A549 (cell line): ENCODE data around the gene DDX56. TPM values are rescaled to one million over a fixed set of nuclear protein-coding genes. Genes with fewer than 3 reads are reported as not detected.

Experiments
- BHLHE40 ChIP-seq: IDR thresholded peaks from 2 replicates; pipeline ENCODE4 v1.6.1; 2012; ENCODE audit warnings: low read depth, low read length, inconsistent platforms
- CBX2 ChIP-seq: fragments of 200-600 bp; sonication (generic); IDR thresholded peaks from 2 replicates; pipeline ENCODE4 v1.6.1; 2016; ENCODE audit warnings: low read depth, mild to moderate bottlenecking, borderline replicate concordance
- CBX8 ChIP-seq: fragments of 200-600 bp; sonication (generic); IDR thresholded peaks from 2 replicates; pipeline ENCODE4 v1.6.1; 2016
- CHD2 ChIP-seq: fragments of 150-350 bp; IDR thresholded peaks from 2 replicates; pipeline ENCODE4 v1.6.1; 2014; ENCODE audit warnings: low read length; ENCODE audit not compliant: partially characterized antibody
- CHD4 ChIP-seq: fragments of 200-600 bp; sonication (generic); IDR thresholded peaks from 2 replicates; pipeline ENCODE4 v1.6.1; 2016; ENCODE audit warnings: antibody characterized with exemption, mild to moderate bottlenecking, borderline replicate concordance
- CTCF ChIP-seq: fragments of >200 bp; sonication (Bioruptor Twin); formaldehyde crosslinking; IDR thresholded peaks from 3 replicates; pipeline ENCODE4 v1.5.1; 2016
- EHMT2 ChIP-seq: fragments of 200-600 bp; sonication (generic); IDR thresholded peaks from 2 replicates; pipeline ENCODE4 v1.6.1; 2016; ENCODE audit warnings: antibody characterized with exemption, low read depth, mild to moderate bottlenecking, moderate library complexity
- FOSB ChIP-seq: fragments of 250-450 bp; sonication (Bioruptor Pico); IDR thresholded peaks from 2 replicates; pipeline ENCODE4 v1.5.0; 2020; ENCODE audit warnings: mild to moderate bottlenecking, moderate library complexity
- FOSL2 ChIP-seq, 2 experiments: fragments of 450-650 bp in 1 of 2; fragments of >200 bp in 1 of 2; sonication (Bioruptor Twin) in 1 of 2; formaldehyde crosslinking; IDR thresholded peaks; 2 replicates each; pipeline versions ENCODE4 v1.5.0 to v1.6.1; 2016 to 2020; ENCODE audit warnings: mild to moderate bottlenecking in 1 of 2, moderate library complexity in 1 of 2
- HDAC2 ChIP-seq: fragments of 200-600 bp; sonication (generic); IDR thresholded peaks from 2 replicates; pipeline ENCODE4 v1.6.1; 2016
- HMGXB4 ChIP-seq: fragments of 250-450 bp; sonication (Bioruptor Pico); IDR thresholded peaks from 2 replicates; pipeline ENCODE4 v1.5.0; 2021; ENCODE audit warnings: mild to moderate bottlenecking, moderate library complexity, borderline replicate concordance
- HOXA7 ChIP-seq: fragments of 250-450 bp; sonication (Bioruptor Pico); IDR thresholded peaks from 2 replicates; pipeline ENCODE4 v1.5.0; 2020; ENCODE audit warnings: mild to moderate bottlenecking, moderate library complexity
- HOXB5 ChIP-seq: fragments of 250-450 bp; sonication (Bioruptor Pico); IDR thresholded peaks from 2 replicates; pipeline ENCODE4 v1.5.0; 2020; ENCODE audit warnings: mild to moderate bottlenecking, moderate library complexity
- JUN ChIP-seq, 2 experiments: fragments of >200 bp; sonication (Bioruptor Twin); formaldehyde crosslinking; IDR thresholded peaks; 2 replicates in 1 of 2; 3 replicates in 1 of 2; pipeline ENCODE4 v1.6.1; 2016 to 2017
- MAFK ChIP-seq: fragments of 450-650 bp; IDR thresholded peaks from 2 replicates; pipeline ENCODE4 v1.6.1; 2014; ENCODE audit not compliant: partially characterized antibody
- MAX ChIP-seq: IDR thresholded peaks from 2 replicates; pipeline ENCODE4 v1.6.1; 2012
- MAZ ChIP-seq: fragments of 150-350 bp; IDR thresholded peaks from 2 replicates; pipeline ENCODE4 v1.6.1; 2014; ENCODE audit warnings: antibody characterized with exemption, low read depth, low read length, borderline replicate concordance
- MYC ChIP-seq: IDR thresholded peaks from 2 replicates; pipeline ENCODE4 v1.6.1; 2012; ENCODE audit warnings: mild to moderate bottlenecking, inconsistent platforms, low read length, improper control_type of control experiment, borderline replicate concordance
- NFE2L2 ChIP-seq: fragments of 150-350 bp; conservative IDR thresholded peaks from 2 replicates; pipeline ENCODE4 v1.6.1; 2014; ENCODE audit warnings: low read length
- NPAS2 ChIP-seq: fragments of 250-450 bp; sonication (Bioruptor Pico); IDR thresholded peaks from 2 replicates; pipeline ENCODE4 v1.8.0; 2022; ENCODE audit warnings: mild to moderate bottlenecking, moderate library complexity, borderline replicate concordance
- NR3C1 ChIP-seq: fragments of >200 bp; sonication (Bioruptor Twin); formaldehyde crosslinking; IDR thresholded peaks from 3 replicates; pipeline ENCODE4 v1.6.1; 2017
- POLR2A ChIP-seq: IDR thresholded peaks from 2 replicates; pipeline ENCODE4 v1.6.1; 2012; ENCODE audit warnings: mild to moderate bottlenecking, low read length
- RAD21 ChIP-seq, 2 experiments: fragments of >200 bp in 1 of 2; sonication (Bioruptor Twin) in 1 of 2; formaldehyde crosslinking in 1 of 2; IDR thresholded peaks in 1 of 2; conservative IDR thresholded peaks in 1 of 2; 2 replicates in 1 of 2; 3 replicates in 1 of 2; pipeline ENCODE4 v1.6.1; 2012 to 2018; ENCODE audit warnings: inconsistent platforms in 1 of 2
- RCOR1 ChIP-seq: fragments of 150-350 bp; IDR thresholded peaks from 2 replicates; pipeline ENCODE4 v1.6.1; 2014; ENCODE audit warnings: antibody characterized with exemption, low read length, low read depth
- SMC3 ChIP-seq: fragments of >200 bp; sonication (Bioruptor Twin); formaldehyde crosslinking; IDR thresholded peaks from 3 replicates; pipeline ENCODE4 v1.6.1; 2018; ENCODE audit warnings: inconsistent platforms
- TP53 ChIP-seq: fragments of 250-450 bp; sonication (Bioruptor Pico); IDR thresholded peaks from 2 replicates; pipeline ENCODE4 v1.5.0; 2021; ENCODE audit warnings: mild to moderate bottlenecking, moderate library complexity
- ZC3H11A ChIP-seq: fragments of 450-650 bp; IDR thresholded peaks from 2 replicates; pipeline ENCODE4 v1.6.1; 2014; ENCODE audit warnings: antibody characterized with exemption, mild to moderate bottlenecking
- ZNF302 ChIP-seq: fragments of 250-450 bp; sonication (Bioruptor Pico); IDR thresholded peaks from 2 replicates; pipeline ENCODE4 v1.9.0; 2021; ENCODE audit warnings: inconsistent platforms, mild to moderate bottlenecking, moderate library complexity
- ZSCAN20 ChIP-seq: fragments of 250-450 bp; sonication (Bioruptor Pico); IDR thresholded peaks from 2 replicates; pipeline ENCODE4 v1.8.0; 2022; ENCODE audit warnings: mild to moderate bottlenecking, moderate library complexity
- polyA plus RNA-seq, 4 experiments: library from polyadenylated mRNA; depleted of rRNA in 3 of 4; stranded (reverse); fragments of >200 nt; fragmentation: RNase III in 1 of 4; extraction: RNeasy Plus Mini Kit Qiagen cat#74134 plus additional on column Dnase treatment in 1 of 4; gene quantifications; 2 replicates in 3 of 4; 3 replicates in 1 of 4; pipeline ENCODE4 v1.2.3, GENCODE V29; 2011 to 2017
- TF ChIP-seq, protein P1 (sequence below): fragments of 450-650 bp; IDR thresholded peaks from 2 replicates; pipeline ENCODE4 v1.6.1; 2014; ENCODE audit warnings: antibody characterized with exemption
- TF ChIP-seq, protein P2 (sequence below): fragments of >200 bp; sonication (Bioruptor Twin); formaldehyde crosslinking; IDR thresholded peaks from 2 replicates; pipeline ENCODE4 v1.6.1; 2016
- TF ChIP-seq, protein P3 (sequence below): IDR thresholded peaks from 2 replicates; pipeline ENCODE4 v1.6.1; 2012
- TF ChIP-seq, protein P4 (sequence below): fragments of 200-600 bp; sonication (generic); IDR thresholded peaks from 2 replicates; pipeline ENCODE4 v1.6.1; 2016; ENCODE audit warnings: antibody characterized with exemption, mild to moderate bottlenecking, moderate library complexity

The DDX56 gene
- polyA plus RNA-seq, 2 of the 4 experiments (the other 2 are of a cell fraction) = 96.1 to 97.7 TPM

DNA sequence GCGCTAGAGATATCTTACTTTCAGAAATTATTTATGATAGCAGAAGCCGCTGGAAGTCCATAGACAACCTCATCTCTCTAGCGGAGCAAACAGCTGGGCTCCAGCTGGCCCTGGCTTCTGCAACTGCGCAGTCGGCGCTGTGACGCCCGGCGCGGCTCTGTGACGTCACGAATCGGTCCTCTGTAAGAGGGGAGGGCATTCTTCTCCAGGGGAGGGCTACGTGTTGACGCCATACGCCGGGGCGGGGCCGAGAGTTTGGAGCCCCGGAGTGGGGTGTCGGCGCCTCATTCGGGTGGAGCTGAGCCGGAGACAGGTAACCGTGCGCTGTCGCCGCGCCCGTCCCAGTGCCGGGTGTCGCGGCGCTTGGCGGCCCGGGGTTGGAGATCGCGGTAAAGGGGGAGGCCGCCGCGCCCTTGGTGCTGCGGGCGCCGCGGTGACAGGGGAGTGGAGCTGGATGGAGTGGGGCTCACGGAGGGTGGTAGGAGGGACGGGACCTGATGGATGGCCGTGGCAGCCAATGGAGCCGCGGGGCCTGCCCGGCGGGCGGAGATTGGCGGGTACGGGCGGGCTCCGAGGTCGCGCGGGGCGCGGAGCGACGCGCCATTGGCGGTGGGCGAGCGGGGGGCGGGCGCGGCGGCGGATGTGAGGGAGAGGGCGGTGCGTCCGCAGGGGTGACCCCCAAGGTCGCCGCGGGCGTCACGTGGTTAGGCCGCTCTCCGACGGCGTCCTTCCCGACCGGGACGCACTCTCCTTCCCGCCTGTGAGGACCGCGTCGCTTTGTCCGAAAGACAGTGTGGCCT lies 32.8 kb upstream of the DDX56 start, which contains the start of gene OGDH (continued):
- TF ChIP-seq, protein P1, sequence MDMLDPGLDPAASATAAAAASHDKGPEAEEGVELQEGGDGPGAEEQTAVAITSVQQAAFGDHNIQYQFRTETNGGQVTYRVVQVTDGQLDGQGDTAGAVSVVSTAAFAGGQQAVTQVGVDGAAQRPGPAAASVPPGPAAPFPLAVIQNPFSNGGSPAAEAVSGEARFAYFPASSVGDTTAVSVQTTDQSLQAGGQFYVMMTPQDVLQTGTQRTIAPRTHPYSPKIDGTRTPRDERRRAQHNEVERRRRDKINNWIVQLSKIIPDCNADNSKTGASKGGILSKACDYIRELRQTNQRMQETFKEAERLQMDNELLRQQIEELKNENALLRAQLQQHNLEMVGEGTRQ = peak; percentile 89
- TF ChIP-seq, protein P2, sequence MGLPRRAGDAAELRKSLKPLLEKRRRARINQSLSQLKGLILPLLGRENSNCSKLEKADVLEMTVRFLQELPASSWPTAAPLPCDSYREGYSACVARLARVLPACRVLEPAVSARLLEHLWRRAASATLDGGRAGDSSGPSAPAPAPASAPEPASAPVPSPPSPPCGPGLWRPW = no peak
- TF ChIP-seq ZNF302 (CRISPR knock-in tag) (no peak), FOSL2 (IDR thresholded peaks at IDR 0.05) (no peak), FOSL2 (CRISPR knock-in tag; IDR thresholded peaks at IDR 0.05) (0 out of 2 replicates have a peak, but pooled peaks have one; percentile 12), HOXB5 (no peak), CTCF (no peak), SMC3 (no peak; the same call in 2 of the 3 replicates), NFE2L2 (no peak), FOSB (CRISPR knock-in tag) (no peak), CBX8 (no peak), MAFK (peak; percentile 48), TP53 (CRISPR knock-in tag) (no peak), HOXA7 (no peak), CHD4 (no peak), CBX2 (no peak), HDAC2 (no peak), CHD2 (no peak), ZSCAN20 (no peak), POLR2A (peak; percentile 78), NPAS2 (CRISPR knock-in tag) (no peak), MAX (peak; percentile 90), JUN (IDR thresholded peaks at IDR 0.05) (peak; percentile 75 to 90; a peak in 3 of 5 replicates), EHMT2 (no peak), NR3C1 (no peak), HMGXB4 (CRISPR knock-in tag) (no peak), ZC3H11A (no peak), MAZ (0 out of 2 replicates have a peak, but pooled peaks have one; percentile 74), MYC (no peak; the same call in 1 of the 2 replicates), BHLHE40 (no peak), RAD21 (conservative IDR thresholded peaks at IDR 0.05 in 1 of 2, IDR thresholded peaks at IDR 0.05 in 1 of 2) (no peak), RCOR1 (no peak)
- TF ChIP-seq, protein P3, sequence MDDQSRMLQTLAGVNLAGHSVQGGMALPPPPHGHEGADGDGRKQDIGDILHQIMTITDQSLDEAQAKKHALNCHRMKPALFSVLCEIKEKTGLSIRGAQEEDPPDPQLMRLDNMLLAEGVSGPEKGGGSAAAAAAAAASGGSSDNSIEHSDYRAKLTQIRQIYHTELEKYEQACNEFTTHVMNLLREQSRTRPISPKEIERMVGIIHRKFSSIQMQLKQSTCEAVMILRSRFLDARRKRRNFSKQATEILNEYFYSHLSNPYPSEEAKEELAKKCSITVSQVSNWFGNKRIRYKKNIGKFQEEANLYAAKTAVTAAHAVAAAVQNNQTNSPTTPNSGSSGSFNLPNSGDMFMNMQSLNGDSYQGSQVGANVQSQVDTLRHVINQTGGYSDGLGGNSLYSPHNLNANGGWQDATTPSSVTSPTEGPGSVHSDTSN = peak; percentile 96
- TF ChIP-seq, protein P4, sequence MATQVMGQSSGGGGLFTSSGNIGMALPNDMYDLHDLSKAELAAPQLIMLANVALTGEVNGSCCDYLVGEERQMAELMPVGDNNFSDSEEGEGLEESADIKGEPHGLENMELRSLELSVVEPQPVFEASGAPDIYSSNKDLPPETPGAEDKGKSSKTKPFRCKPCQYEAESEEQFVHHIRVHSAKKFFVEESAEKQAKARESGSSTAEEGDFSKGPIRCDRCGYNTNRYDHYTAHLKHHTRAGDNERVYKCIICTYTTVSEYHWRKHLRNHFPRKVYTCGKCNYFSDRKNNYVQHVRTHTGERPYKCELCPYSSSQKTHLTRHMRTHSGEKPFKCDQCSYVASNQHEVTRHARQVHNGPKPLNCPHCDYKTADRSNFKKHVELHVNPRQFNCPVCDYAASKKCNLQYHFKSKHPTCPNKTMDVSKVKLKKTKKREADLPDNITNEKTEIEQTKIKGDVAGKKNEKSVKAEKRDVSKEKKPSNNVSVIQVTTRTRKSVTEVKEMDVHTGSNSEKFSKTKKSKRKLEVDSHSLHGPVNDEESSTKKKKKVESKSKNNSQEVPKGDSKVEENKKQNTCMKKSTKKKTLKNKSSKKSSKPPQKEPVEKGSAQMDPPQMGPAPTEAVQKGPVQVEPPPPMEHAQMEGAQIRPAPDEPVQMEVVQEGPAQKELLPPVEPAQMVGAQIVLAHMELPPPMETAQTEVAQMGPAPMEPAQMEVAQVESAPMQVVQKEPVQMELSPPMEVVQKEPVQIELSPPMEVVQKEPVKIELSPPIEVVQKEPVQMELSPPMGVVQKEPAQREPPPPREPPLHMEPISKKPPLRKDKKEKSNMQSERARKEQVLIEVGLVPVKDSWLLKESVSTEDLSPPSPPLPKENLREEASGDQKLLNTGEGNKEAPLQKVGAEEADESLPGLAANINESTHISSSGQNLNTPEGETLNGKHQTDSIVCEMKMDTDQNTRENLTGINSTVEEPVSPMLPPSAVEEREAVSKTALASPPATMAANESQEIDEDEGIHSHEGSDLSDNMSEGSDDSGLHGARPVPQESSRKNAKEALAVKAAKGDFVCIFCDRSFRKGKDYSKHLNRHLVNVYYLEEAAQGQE = no peak; the same call in 1 of the 2 replicates
